Fibroblast of lung (primary cell): ENCODE measurements around the gene RNF167. TPM values are rescaled to one million over a fixed set of nuclear protein-coding genes. Genes with fewer than 3 reads are reported as not detected.
"Not testable (repeated sequence)": the region's sequence is repeated elsewhere in the genome, so short reads cannot be mapped to it uniquely, and the experiment has no call there.

ENCODE experiments used
- DNase-seq, 2 donors: peaks; one replicate each; pipeline versions ENCODE4 v3.0.0 to v3.0.0-alpha.2; 2010; ENCODE audit warnings: low read depth in 2 of 2
- H2AFZ ChIP-seq: 2 replicates; pipeline ENCODE4 v1.5.1; 2012; ENCODE audit warnings: low read length, control low read depth, inconsistent platforms
- H3K27ac ChIP-seq: 2 replicates; pipeline ENCODE4 v1.5.1; 2011; ENCODE audit warnings: low read length, control low read depth; ENCODE audit not compliant: insufficient read depth
- H3K27me3 ChIP-seq: 2 replicates; pipeline ENCODE4 v1.5.1; 2011; ENCODE audit warnings: mild to moderate bottlenecking, low read length; ENCODE audit not compliant: control insufficient read depth, insufficient read depth
- H3K36me3 ChIP-seq: 2 replicates; pipeline ENCODE4 v1.5.1; 2011; ENCODE audit warnings: low read length; ENCODE audit not compliant: control insufficient read depth, insufficient read depth
- H3K4me1 ChIP-seq: 2 replicates; pipeline ENCODE4 v1.5.1; 2011; ENCODE audit warnings: low read length; ENCODE audit not compliant: control insufficient read depth, insufficient read depth; ENCODE audit errors: extremely low read depth
- H3K4me2 ChIP-seq: 2 replicates; pipeline ENCODE4 v1.5.1; 2011; ENCODE audit warnings: low read length, control low read depth; ENCODE audit not compliant: insufficient read depth; ENCODE audit errors: extremely low read depth
- H3K4me3 ChIP-seq, 4 experiments: fragments of 200-600 bp in 1 of 4; sonication (generic) in 1 of 4; replicated peaks in 1 of 4; 2 replicates each; pipeline ENCODE4 v1.5.1; 2011 to 2016; ENCODE audit warnings: low read length in 4 of 4, low read depth in 3 of 4, mild to moderate bottlenecking in 3 of 4, control low read depth in 2 of 4, inconsistent platforms in 1 of 4, mixed read lengths in 1 of 4; ENCODE audit not compliant: insufficient read depth in 1 of 4; ENCODE audit errors: control extremely low read depth in 1 of 4
- H3K79me2 ChIP-seq: 2 replicates; pipeline ENCODE4 v1.5.1; 2012; ENCODE audit warnings: mild to moderate bottlenecking, low read length, inconsistent platforms; ENCODE audit not compliant: control insufficient read depth, insufficient read depth
- H3K9ac ChIP-seq: 2 replicates; pipeline ENCODE4 v1.5.1; 2011; ENCODE audit warnings: mild to moderate bottlenecking, low read length, control low read depth; ENCODE audit not compliant: insufficient read depth
- H3K9me3 ChIP-seq: 2 replicates; pipeline ENCODE4 v1.5.1; 2012; ENCODE audit warnings: low read depth, low read length; ENCODE audit not compliant: control insufficient read depth, insufficient read depth
- H4K20me1 ChIP-seq: 2 replicates; pipeline ENCODE4 v1.5.1; 2011; ENCODE audit warnings: low read length; ENCODE audit not compliant: control insufficient read depth, insufficient read depth; ENCODE audit errors: extremely low read depth
- CTCF ChIP-seq, 2 donors: IDR thresholded peaks in 1 of 2; conservative IDR thresholded peaks in 1 of 2; 1 replicate in 1 of 2; 2 replicates in 1 of 2; pipeline ENCODE4 v1.5.1; 2011 to 2012; ENCODE audit warnings: low read length in 2 of 2, control low read depth in 1 of 2, inconsistent platforms in 1 of 2, low read depth in 1 of 2, mild to moderate bottlenecking in 1 of 2
- EZH2 ChIP-seq: IDR thresholded peaks from 2 replicates; pipeline ENCODE4 v1.5.1; 2012; ENCODE audit warnings: low read length, control low read depth, mild to moderate bottlenecking; ENCODE audit errors: missing control alignments
- polyA plus RNA-seq, 2 donors: library from polyadenylated mRNA; depleted of rRNA in 1 of 2; stranded (reverse) in 1 of 2; unstranded in 1 of 2; fragments of >200 nt; gene quantifications; 2 replicates each; pipeline ENCODE4 v1.2.1, GENCODE V29; 2011 to 2012; ENCODE audit warnings: missing spikeins in 1 of 2
- total RNA-seq: library from RNA; depleted of rRNA; stranded (reverse); fragments of >200 nt; gene quantifications from 2 replicates; pipeline ENCODE4 v1.2.1, GENCODE V29; 2014

RNF167 gene
- total and polyA plus RNA-seq, 2 donors (not counting 1 experiment from before 2014, with no cell fraction given): 22.8 to 52.6 TPM

DNA sequence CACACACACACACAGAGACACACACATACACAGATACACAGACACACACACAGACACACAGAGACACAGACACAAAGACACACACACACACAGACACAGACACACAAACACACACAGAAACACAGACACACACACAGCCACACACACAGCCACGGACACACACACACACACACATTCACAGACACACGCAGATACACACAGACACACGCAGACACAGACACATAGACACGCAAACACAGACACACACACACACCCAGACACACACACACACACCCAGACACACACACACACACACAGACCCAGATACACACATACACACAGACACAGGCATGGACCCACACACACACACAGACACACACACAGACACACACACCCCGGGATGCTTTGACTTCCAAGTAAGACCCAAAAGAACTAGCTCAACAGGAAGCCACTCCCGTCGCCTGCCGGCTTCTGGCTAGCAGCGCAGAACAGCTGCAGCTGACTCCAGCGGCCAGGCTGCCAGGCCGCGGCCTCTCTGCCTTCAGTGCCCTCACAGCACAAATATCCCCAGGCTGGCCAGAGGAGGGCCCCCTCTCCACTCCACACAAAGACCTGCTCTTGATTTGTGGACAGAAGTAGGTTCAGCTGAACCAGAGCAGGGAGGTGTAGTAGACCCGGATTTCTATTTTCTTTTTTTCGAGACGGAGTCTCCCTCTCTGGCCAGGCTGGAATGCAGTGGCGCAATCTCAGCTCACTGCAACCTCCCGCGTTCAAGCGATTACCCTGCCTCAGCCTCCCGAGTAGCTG, 31.2 kb upstream of the RNF167 start:
- no peak for TF ChIP-seq EZH2
- peak; percentile 84 to 89 for TF ChIP-seq CTCF (conservative IDR thresholded peaks at IDR 0.05 in 1 of 2, IDR thresholded peaks at IDR 0.05 in 1 of 2; ENCODE audit: low read depth in 1 of 2, low read length in 2 of 2)

DNA sequence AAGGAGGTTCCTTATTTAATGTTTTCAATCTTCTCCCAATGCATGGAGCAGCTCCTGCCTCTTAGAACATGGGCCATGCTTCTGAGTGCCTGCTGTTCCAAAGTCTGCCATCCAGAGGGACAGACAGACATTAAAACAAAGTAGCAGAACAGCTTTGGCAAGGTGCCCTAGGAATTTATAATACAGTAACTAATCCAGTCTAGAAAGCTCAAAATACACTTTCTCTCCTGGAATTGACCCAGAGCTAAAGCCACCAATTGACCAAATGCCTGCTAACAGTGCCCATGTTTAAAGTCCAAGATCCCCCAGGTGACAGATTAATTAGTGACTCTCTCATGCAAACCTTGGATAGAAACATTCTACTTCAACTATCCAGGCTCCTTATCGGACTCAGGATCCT, 26.1 kb upstream of the RNF167 start:
- Histone ChIP-seq H3K79me2 (no peaks in the 10 kb centered on the region), H3K4me2 (no peak overlapping the region), H4K20me1 (no peaks in the 10 kb centered on the region), H3K4me3 (no peak overlapping the region), H3K4me1 (peaks cover under 1% of the 10 kb centered on the region), H2AFZ (no peak overlapping the region), H3K27me3 (no peaks in the 10 kb centered on the region), H3K9me3 (no peaks in the 10 kb centered on the region), H3K9ac (no peak overlapping the region), H3K36me3 (no peaks in the 10 kb centered on the region), H3K27ac (no peak overlapping the region)
- TF ChIP-seq EZH2 (no peak), CTCF (conservative IDR thresholded peaks at IDR 0.05 in 1 of 2, IDR thresholded peaks at IDR 0.05 in 1 of 2; ENCODE audit: low read depth in 1 of 2, low read length in 2 of 2) (no peak)
- DNase-seq: no peak

More for the DNA sequence above, 31.2 kb upstream of the RNF167 start:
- H3K4me2 ChIP-seq: peak overlapping the region; percentile 68
- H3K79me2 ChIP-seq: no peaks in the 10 kb centered on the region
- H3K36me3 ChIP-seq: no peaks in the 10 kb centered on the region
- DNase-seq: peak; percentile 83 to 96
- peak overlapping the region; percentile 88 for H2AFZ ChIP-seq
- H3K9ac ChIP-seq: peak overlapping the region; percentile 16
- peaks cover 6% of the 10 kb centered on the region for H3K4me1 ChIP-seq
- H4K20me1 ChIP-seq: no peaks in the 10 kb centered on the region
- H3K27ac ChIP-seq: peak overlapping the region; percentile 62
- H3K4me3 ChIP-seq: no peak overlapping the region
- H3K9me3 ChIP-seq: no peaks in the 10 kb centered on the region
- peaks cover 2% of the 10 kb centered on the region for H3K27me3 ChIP-seq

GRCh38 chr17:4914551-4914950, 25.5 kb upstream of the RNF167 start:
- not testable (repeated sequence) for H3K27ac ChIP-seq, H3K79me2 ChIP-seq, H3K9me3 ChIP-seq, H2AFZ ChIP-seq, H3K4me1 ChIP-seq, DNase-seq, H3K4me2 ChIP-seq, H4K20me1 ChIP-seq, H3K36me3 ChIP-seq, H3K27me3 ChIP-seq, H3K9ac ChIP-seq, H3K4me3 ChIP-seq
